K562 (cell line): ENCODE data around the gene MYPN. TPM values are rescaled to one million over a fixed set of nuclear protein-coding genes. Genes with fewer than 3 reads are reported as not detected.

Source experiments
- ATAC-seq: fragments of 200-7000 bp; cut with Tn5 transposase; 3 replicates; pipeline ENCODE4 v1.9.1; 2020; ENCODE audit warnings: moderate library complexity
- BruUV-seq: library from RNA; stranded (reverse); fragments of 400-500 nt; replicated peaks from 2 replicates; lab custom pipeline; 2021; lab: Mats Ljungman, UMichigan
- CTCF ChIA-PET: fragments of 300-600 bp; formaldehyde crosslinking; extraction: SDS; loops from one replicate; lab custom pipeline; 2021; ENCODE audit warnings: low intra/inter-chr PET ratio; lab: Yijun Ruan, JAX
- POLR2A ChIA-PET: fragments of 300-600, 350-650 bp; sonication (Branson Sonifier 250); formaldehyde crosslinking; extraction: SDS; loops from one replicate; lab custom pipeline; 2021; ENCODE audit warnings: antibody characterized with exemption, inconsistent platforms; lab: Yijun Ruan, JAX
- DNase-seq, 4 experiments: peaks; one replicate each; pipeline versions ENCODE4 v3.0.0 to v3.0.0-alpha.2; 2011 to 2018; ENCODE audit warnings: low spot score in 3 of 4, mixed read lengths in 3 of 4; ENCODE audit errors: extremely low read depth in 1 of 4
- FAIRE-seq: peaks from 2 replicates; lab custom pipeline; 2011; peaks lifted over from hg19 to GRCh38; lab: Jason Lieb, UNC
- H2AFZ ChIP-seq: 2 replicates; pipeline ENCODE4 v1.6.0; 2011; ENCODE audit warnings: low read depth, low read length, control low read depth, inconsistent platforms
- H3K27ac ChIP-seq: fragments of 200-600 bp; 3 replicates; pipeline ENCODE4 v1.8.0; 2011; ENCODE audit warnings: low read depth, mild to moderate bottlenecking, control low read depth, inconsistent platforms, low read length, moderate library complexity, mixed read lengths; ENCODE audit errors: extremely low read depth
- H3K27me3 ChIP-seq, 2 experiments: fragments of 300-600 bp in 1 of 2; 2 replicates in 1 of 2; 3 replicates in 1 of 2; pipeline versions ENCODE4 v1.6.0 to v1.8.0; 2011; ENCODE audit warnings: inconsistent platforms in 2 of 2, low read length in 2 of 2, mild to moderate bottlenecking in 1 of 2, mixed read lengths in 1 of 2, moderate library complexity in 1 of 2; ENCODE audit not compliant: control insufficient read depth in 2 of 2, insufficient read depth in 2 of 2
- H3K36me3 ChIP-seq: fragments of 300-600 bp; 3 replicates; pipeline ENCODE4 v1.8.0; 2011; ENCODE audit warnings: mild to moderate bottlenecking, low read length, inconsistent platforms; ENCODE audit not compliant: control insufficient read depth, insufficient read depth
- H3K4me1 ChIP-seq, 2 experiments: fragments of 200-600 bp in 1 of 2; replicated peaks in 1 of 2; 2 replicates in 1 of 2; 3 replicates in 1 of 2; pipeline versions ENCODE4 v1.5.1 to v1.8.0; 2011; ENCODE audit warnings: inconsistent platforms in 2 of 2, low read length in 2 of 2, mild to moderate bottlenecking in 1 of 2, mixed read lengths in 1 of 2, moderate library complexity in 1 of 2; ENCODE audit not compliant: control insufficient read depth in 2 of 2, insufficient read depth in 2 of 2
- H3K4me2 ChIP-seq: 2 replicates; pipeline ENCODE4 v1.6.1; 2011; ENCODE audit warnings: low read length, control low read depth, inconsistent platforms, mixed read lengths; ENCODE audit not compliant: insufficient read depth
- H3K4me3 ChIP-seq: fragments of 200-600 bp; sonication (generic), shearing (Covaris generic); 2 replicates; pipeline ENCODE4 v1.5.1; 2016; ENCODE audit warnings: control low read depth, inconsistent platforms
- H3K79me2 ChIP-seq: fragments of 200-600 bp; 3 replicates; pipeline ENCODE4 v1.8.0; 2011; ENCODE audit warnings: low read length, inconsistent platforms; ENCODE audit not compliant: control insufficient read depth, insufficient read depth
- H3K9ac ChIP-seq, 2 experiments: 2 replicates each; pipeline versions ENCODE4 v1.6.0 to v1.6.1; 2011; ENCODE audit warnings: low read depth in 2 of 2, low read length in 2 of 2, control low read depth in 1 of 2, inconsistent platforms in 1 of 2, mild to moderate bottlenecking in 1 of 2, mixed read lengths in 1 of 2; ENCODE audit not compliant: insufficient read depth in 1 of 2
- H3K9me1 ChIP-seq: one replicate; pipeline ENCODE4 v1.6.0; 2011; ENCODE audit warnings: inconsistent platforms, mild to moderate bottlenecking, low read length, moderate library complexity; ENCODE audit not compliant: control insufficient read depth, insufficient read depth
- H3K9me3 ChIP-seq: replicated peaks from 2 replicates; pipeline ENCODE4 v1.5.1; 2011; ENCODE audit warnings: low read depth, low read length, inconsistent platforms; ENCODE audit not compliant: control insufficient read depth, insufficient read depth
- H4K20me1 ChIP-seq: replicated peaks from 2 replicates; pipeline ENCODE4 v1.6.1; 2011; ENCODE audit warnings: low read length, inconsistent platforms, mixed read lengths; ENCODE audit not compliant: control insufficient read depth, insufficient read depth
- CBX8 ChIP-seq: fragments of 200-600 bp; sonication (generic); IDR thresholded peaks from 2 replicates; pipeline ENCODE4 v1.6.1; 2012; ENCODE audit warnings: borderline replicate concordance, mixed run types, low read depth, mild to moderate bottlenecking, moderate library complexity, mixed read lengths, low read length, control low read depth, inconsistent platforms; ENCODE audit not compliant: poor library complexity, severe bottlenecking; ENCODE audit errors: extremely low read depth
- ID3 ChIP-seq, 2 experiments: fragments of 250-450 bp in 1 of 2; fragments of 450-650 bp in 1 of 2; sonication (Bioruptor Pico) in 1 of 2; IDR thresholded peaks; 2 replicates each; pipeline versions ENCODE4 v1.6.1 to v1.8.0; 2016 to 2021; ENCODE audit warnings: mild to moderate bottlenecking in 2 of 2, moderate library complexity in 2 of 2, missing compliant biosample characterization in 1 of 2, missing genetic modification characterization in 1 of 2
- MYC ChIP-seq, 2 experiments: fragments of 250-450 bp in 1 of 2; sonication (Bioruptor Pico) in 1 of 2; IDR thresholded peaks; 2 replicates each; pipeline versions ENCODE4 v1.5.1 to v1.6.1; 2012 to 2021; ENCODE audit warnings: low read depth in 2 of 2, borderline replicate concordance in 1 of 2, improper control_type of control experiment in 1 of 2, low read length in 1 of 2, mild to moderate bottlenecking in 1 of 2, moderate library complexity in 1 of 2
- POLR3A ChIP-seq: IDR thresholded peaks from 2 replicates; pipeline ENCODE4 v1.6.1; 2011; ENCODE audit warnings: borderline replicate concordance, mild to moderate bottlenecking, moderate library complexity; ENCODE audit not compliant: insufficient read length, insufficient read depth; ENCODE audit errors: extremely low read depth
- SRSF7 ChIP-seq: fragments of 200-400 bp; formaldehyde crosslinking; optimal IDR thresholded peaks from 2 replicates; pipeline ENCODE3; 2017; ENCODE audit warnings: mild to moderate bottlenecking, low read depth, low read length
- TBL1XR1 ChIP-seq, 2 experiments: IDR thresholded peaks; 2 replicates each; pipeline ENCODE4 v1.6.1; 2012; ENCODE audit warnings: improper control_type of control experiment in 2 of 2, low read length in 2 of 2, mild to moderate bottlenecking in 1 of 2
- ZNF274 ChIP-seq: IDR thresholded peaks from 2 replicates; pipeline ENCODE4 v1.6.1; 2011; ENCODE audit warnings: low read depth, mild to moderate bottlenecking, low read length, moderate library complexity, borderline replicate concordance
- WGBS: fragments of 100-300 bp; shearing (Covaris generic); methylation state at CpG from one replicate; pipeline ENCODE4 v1.1.6; 2016; ENCODE audit warnings: low coverage, mixed read lengths; ENCODE audit not compliant: insufficient coverage; ENCODE audit errors: missing lambda C conversion rate; 5-methylcytosine and 5-hydroxymethylcytosine counted together
- in situ Hi-C: fragments of 300-500 bp; cut with MboI; formaldehyde crosslinking; loops from 4 replicates; pipeline ENCODE4 v1.15.0; 2018; ENCODE audit warnings: inconsistent platforms, mixed read lengths
- intact Hi-C: fragments of 100-400 bp; cut with micrococcal nuclease; formaldehyde crosslinking; loops from 2 replicates; pipeline ENCODE4 v1.14.2; 2022
- polyA plus RNA-seq, 8 experiments: library from polyadenylated mRNA; depleted of rRNA in 4 of 8; stranded (reverse) in 5 of 8; unstranded in 3 of 8; fragments of >200 nt; fragmentation: Nextera tagmentation in 2 of 8; fragmentation: Illumina TruSeq in 1 of 8; extraction: Ambion mirVana in 2 of 8; extraction: Trizol in 1 of 8; gene quantifications; 2 replicates each; pipeline versions ENCODE4 v1.2.1 to v1.2.3, GENCODE V29; 2011 to 2014; ENCODE audit warnings: inconsistent platforms in 1 of 8, missing spikeins in 1 of 8
- total RNA-seq, 7 experiments: library from RNA; depleted of rRNA in 6 of 7; stranded (reverse); fragments of >200 nt in 6 of 7; fragmentation: Illumina TruSeq in 2 of 7; extraction: Trizol in 2 of 7; gene quantifications; 2 replicates each; pipeline versions ENCODE4 v1.2.1 to v1.2.3, GENCODE V29; 2011 to 2021; ENCODE audit warnings: low replicate concordance in 1 of 7
- TF ChIP-seq, protein P1 (sequence below): fragments of 250-450 bp; sonication (Bioruptor Pico); IDR thresholded peaks from 2 replicates; pipeline ENCODE4 v1.5.0; 2021; ENCODE audit warnings: mild to moderate bottlenecking, borderline replicate concordance
- TF ChIP-seq, protein P2 (sequence below): fragments of 450-650 bp; IDR thresholded peaks from one replicate; pipeline ENCODE4 v1.6.1; 2018; ENCODE audit warnings: mild to moderate bottlenecking, moderate library complexity; ENCODE audit not compliant: partially characterized antibody

MYPN gene
- total and polyA plus RNA-seq, 9 of the 15 experiments (the other 6 are each of a cell fraction or from before 2014, with no cell fraction given), result not detected

DNA sequence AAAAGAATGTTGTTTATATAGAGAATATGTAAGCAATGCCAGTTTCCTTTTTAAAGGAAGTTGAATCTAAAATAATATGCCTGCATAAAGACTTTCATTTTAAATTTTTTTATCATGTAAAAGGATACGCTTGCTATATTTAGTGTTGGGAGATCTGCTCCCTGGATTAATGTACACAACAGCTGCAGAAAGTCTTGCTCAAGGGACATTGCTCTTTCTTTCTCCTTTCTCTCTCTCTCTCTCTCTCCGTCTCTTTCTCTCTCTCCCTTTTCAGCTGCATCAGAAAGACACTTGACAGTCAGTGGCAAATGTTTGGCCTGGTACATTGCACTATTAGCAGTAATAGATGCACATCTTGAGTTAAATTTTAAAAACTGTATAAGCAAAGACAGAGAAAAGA lies 739 bp downstream of the MYPN start:
- Histone ChIP-seq H3K27ac (no peak overlapping the region), H3K9me1 (no peaks in the 10 kb centered on the region), H2AFZ (no peak overlapping the region), H3K79me2 (no peaks in the 10 kb centered on the region), H3K4me2 (no peak overlapping the region), H3K4me3 (no peak overlapping the region), H3K9me3 (no peaks in the 10 kb centered on the region), H3K27me3 (peaks cover 13 to 26% of the 10 kb centered on the region in 2 experiments; a peak in 4 of 5 replicates), H3K36me3 (no peaks in the 10 kb centered on the region), H3K4me1 (no peaks in the 10 kb centered on the region), H4K20me1 (no peaks in the 10 kb centered on the region), H3K9ac (no peak overlapping the region)
- intact Hi-C loops (no loop called here), in situ Hi-C loops (no loop called here)
- BruUV-seq, result no TSS peak
- DNase-seq (no peak), ATAC-seq (no peak), FAIRE-seq (no peak)
- ChIA-PET POLR2A (interaction anchor here (0.7 to 2.2 kb wide), 3 partner anchors 9 to 1084 kb away, joined by 4 to 6 read pairs (median 4); no protein-coding TSS in a partner anchor), CTCF (no interaction called here)
- TF ChIP-seq SRSF7, result peak; percentile 35
- TF ChIP-seq POLR3A, result no peak
- TF ChIP-seq CBX8, result peak; percentile 30
- WGBS, result 5% methylated on average over 2 of the region's 2 CpGs

DNA sequence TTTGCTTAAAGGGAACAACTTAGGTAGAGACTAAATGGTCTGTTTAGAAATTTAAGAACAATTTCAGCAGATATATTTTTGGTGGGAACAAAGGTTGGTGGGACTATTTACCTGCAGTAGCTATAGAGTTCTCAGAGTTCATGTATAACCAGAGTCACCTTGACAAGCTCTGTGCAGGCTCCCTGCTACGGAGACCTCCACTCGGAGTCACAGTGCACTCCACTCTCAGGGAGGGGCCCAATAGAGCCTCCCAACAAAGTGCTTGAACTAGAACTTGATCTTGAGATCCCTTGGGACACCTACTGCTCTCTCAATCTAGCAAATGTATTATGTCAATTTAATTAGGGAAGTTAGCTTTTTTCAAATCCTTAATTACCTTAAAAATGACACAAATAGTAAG lies 2.3 kb downstream of the MYPN start:
- Histone ChIP-seq H4K20me1 (no peaks in the 10 kb centered on the region), H3K9ac (no peak overlapping the region), H3K4me2 (no peak overlapping the region), H3K27me3 (peaks cover 13 to 20% of the 10 kb centered on the region in 2 experiments; a peak in 4 of 5 replicates), H3K79me2 (no peaks in the 10 kb centered on the region), H3K9me1 (no peaks in the 10 kb centered on the region), H3K4me3 (no peak overlapping the region), H3K36me3 (no peaks in the 10 kb centered on the region), H3K27ac (no peak overlapping the region), H3K9me3 (no peaks in the 10 kb centered on the region), H2AFZ (no peak overlapping the region), H3K4me1 (no peaks in the 10 kb centered on the region)
- intact Hi-C loops, result no loop called here
- ChIA-PET CTCF (no interaction called here), POLR2A (interaction anchor here (0.8 to 1.6 kb wide), 3 partner anchors 10 to 11 kb away, joined by 3 read pairs; no protein-coding TSS in a partner anchor)
- ATAC-seq (peak; percentile 36; the same call in 1 of the 3 replicates), FAIRE-seq (no peak), DNase-seq (no peak)
- WGBS, result 0% methylated on average over 2 of the region's 2 CpGs
- no TSS peak for BruUV-seq
- in situ Hi-C loops, result no loop called here
- TF ChIP-seq ID3 (CRISPR knock-in tag; IDR thresholded peaks at IDR 0.05) (no peak), ID3 (tag; IDR thresholded peaks at IDR 0.05) (no peak), TBL1XR1 (IDR thresholded peaks at IDR 0.05; ENCODE audit: low read length in 2 of 2) (no peak), ZNF274 (no peak), MYC (IDR thresholded peaks at IDR 0.05; ENCODE audit: low read depth, low read length) (no peak), MYC (CRISPR knock-in tag; IDR thresholded peaks at IDR 0.05; ENCODE audit: borderline replicate concordance, low read depth) (no peak)
- TF ChIP-seq, protein P1, sequence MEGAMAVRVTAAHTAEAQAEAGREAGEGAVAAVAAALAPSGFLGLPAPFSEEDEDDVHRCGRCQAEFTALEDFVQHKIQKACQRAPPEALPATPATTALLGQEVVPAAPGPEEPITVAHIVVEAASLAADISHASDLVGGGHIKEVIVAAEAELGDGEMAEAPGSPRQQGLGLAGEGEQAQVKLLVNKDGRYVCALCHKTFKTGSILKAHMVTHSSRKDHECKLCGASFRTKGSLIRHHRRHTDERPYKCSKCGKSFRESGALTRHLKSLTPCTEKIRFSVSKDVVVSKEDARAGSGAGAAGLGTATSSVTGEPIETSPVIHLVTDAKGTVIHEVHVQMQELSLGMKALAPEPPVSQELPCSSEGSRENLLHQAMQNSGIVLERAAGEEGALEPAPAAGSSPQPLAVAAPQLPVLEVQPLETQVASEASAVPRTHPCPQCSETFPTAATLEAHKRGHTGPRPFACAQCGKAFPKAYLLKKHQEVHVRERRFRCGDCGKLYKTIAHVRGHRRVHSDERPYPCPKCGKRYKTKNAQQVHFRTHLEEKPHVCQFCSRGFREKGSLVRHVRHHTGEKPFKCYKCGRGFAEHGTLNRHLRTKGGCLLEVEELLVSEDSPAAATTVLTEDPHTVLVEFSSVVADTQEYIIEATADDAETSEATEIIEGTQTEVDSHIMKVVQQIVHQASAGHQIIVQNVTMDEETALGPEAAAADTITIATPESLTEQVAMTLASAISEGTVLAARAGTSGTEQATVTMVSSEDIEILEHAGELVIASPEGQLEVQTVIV (CRISPR knock-in tag), result no peak
- TF ChIP-seq, protein P2, sequence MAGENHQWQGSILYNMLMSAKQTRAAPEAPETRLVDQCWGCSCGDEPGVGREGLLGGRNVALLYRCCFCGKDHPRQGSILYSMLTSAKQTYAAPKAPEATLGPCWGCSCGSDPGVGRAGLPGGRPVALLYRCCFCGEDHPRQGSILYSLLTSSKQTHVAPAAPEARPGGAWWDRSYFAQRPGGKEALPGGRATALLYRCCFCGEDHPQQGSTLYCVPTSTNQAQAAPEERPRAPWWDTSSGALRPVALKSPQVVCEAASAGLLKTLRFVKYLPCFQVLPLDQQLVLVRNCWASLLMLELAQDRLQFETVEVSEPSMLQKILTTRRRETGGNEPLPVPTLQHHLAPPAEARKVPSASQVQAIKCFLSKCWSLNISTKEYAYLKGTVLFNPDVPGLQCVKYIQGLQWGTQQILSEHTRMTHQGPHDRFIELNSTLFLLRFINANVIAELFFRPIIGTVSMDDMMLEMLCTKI, result no peak
